Gastrocnemius medialis (tissue), 4 donors: Measurements from ENCODE around the gene IP6K3.

Experiments
- CTCF ChIP-seq, 5 experiments: fragments of 450-650 bp in 3 of 5; fragments of 200-600 bp in 2 of 5; sonication (generic) in 2 of 5; IDR thresholded peaks in 4 of 5; conservative IDR thresholded peaks in 1 of 5; 1 replicate in 4 of 5; 2 replicates in 1 of 5; pipeline ENCODE4 v1.5.1; 2016 to 2019; ENCODE audit warnings: antibody characterized with exemption in 5 of 5, mild to moderate bottlenecking in 3 of 5, moderate library complexity in 3 of 5
- POLR2A ChIP-seq, 2 donors: fragments of 450-650 bp; IDR thresholded peaks; one replicate each; pipeline ENCODE4 v1.6.1; 2017; ENCODE audit warnings: antibody characterized with exemption in 2 of 2, mild to moderate bottlenecking in 2 of 2, moderate library complexity in 2 of 2

GRCh38 chr6:33785778-33786177, 39.1 kb upstream of the IP6K3 start:
- TF ChIP-seq CTCF (IDR thresholded peaks at IDR 0.05 in 4 of 5, conservative IDR thresholded peaks at IDR 0.05 in 1 of 5) (no peak), POLR2A (IDR thresholded peaks at IDR 0.05) (no peak)
